Neutrophil (primary cell): ENCODE measurements around the gene SLC5A2.
"Not testable (repeated sequence)": the region's sequence is repeated elsewhere in the genome, so short reads cannot be mapped to it uniquely, and the experiment has no call there.

Experiments
- H3K27ac ChIP-seq: fragments of 200-600 bp; sonication (generic); 2 replicates; pipeline ENCODE4 v1.5.1; 2016; ENCODE audit warnings: mild to moderate bottlenecking, moderate library complexity
- H3K27me3 ChIP-seq: fragments of 200-600 bp; sonication (generic); 2 replicates; pipeline ENCODE4 v1.6.0; 2016; ENCODE audit warnings: mild to moderate bottlenecking
- H3K36me3 ChIP-seq: fragments of 200-600 bp; sonication (generic); 2 replicates; pipeline ENCODE4 v1.5.1; 2017
- H3K4me1 ChIP-seq, 2 experiments: fragments of 200-600 bp in 1 of 2; sonication (generic) in 1 of 2; 1 replicate in 1 of 2; 2 replicates in 1 of 2; pipeline versions ENCODE4 v1.5.1 to v1.6.1; 2013 to 2016; ENCODE audit warnings: low read depth in 1 of 2, low read length in 1 of 2, mild to moderate bottlenecking in 1 of 2, moderate library complexity in 1 of 2; ENCODE audit not compliant: control insufficient read depth in 1 of 2, insufficient read depth in 1 of 2
- H3K4me3 ChIP-seq, 2 experiments: fragments of 200-600 bp in 1 of 2; sonication (generic) in 1 of 2; 1 replicate in 1 of 2; 2 replicates in 1 of 2; pipeline ENCODE4 v1.5.1; 2013 to 2016; ENCODE audit warnings: low read depth in 1 of 2, low read length in 1 of 2, mild to moderate bottlenecking in 1 of 2, moderate library complexity in 1 of 2
- H3K9me3 ChIP-seq: fragments of 200-600 bp; sonication (generic); 2 replicates; pipeline ENCODE4 v1.5.1; 2016
- TF ChIP-seq, protein P1 (sequence below): fragments of 200-600 bp; sonication (generic); IDR thresholded peaks from 2 replicates; pipeline ENCODE4 v1.5.1; 2016; ENCODE audit warnings: antibody characterized with exemption

The SLC5A2 gene

DNA sequence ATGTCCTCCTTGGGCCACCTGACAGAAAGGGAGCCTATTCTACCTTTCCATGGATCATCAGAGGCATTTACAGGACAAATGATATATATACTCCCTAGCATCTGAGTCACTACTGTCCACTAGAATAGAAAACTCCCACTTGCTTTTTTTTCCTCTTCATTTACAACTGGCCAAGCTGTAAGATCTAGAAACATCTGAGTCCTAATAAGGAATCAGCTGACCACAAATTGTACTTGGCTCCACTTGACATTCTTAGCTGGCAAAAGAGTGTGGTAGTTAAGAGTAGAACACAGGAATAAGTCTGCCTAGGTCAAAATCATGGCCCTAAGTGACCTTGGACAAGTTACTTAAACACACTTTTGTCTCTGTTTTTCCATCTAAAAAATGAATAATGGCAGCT, 20.1 kb downstream of the SLC5A2 start:
- TF ChIP-seq, protein P1, sequence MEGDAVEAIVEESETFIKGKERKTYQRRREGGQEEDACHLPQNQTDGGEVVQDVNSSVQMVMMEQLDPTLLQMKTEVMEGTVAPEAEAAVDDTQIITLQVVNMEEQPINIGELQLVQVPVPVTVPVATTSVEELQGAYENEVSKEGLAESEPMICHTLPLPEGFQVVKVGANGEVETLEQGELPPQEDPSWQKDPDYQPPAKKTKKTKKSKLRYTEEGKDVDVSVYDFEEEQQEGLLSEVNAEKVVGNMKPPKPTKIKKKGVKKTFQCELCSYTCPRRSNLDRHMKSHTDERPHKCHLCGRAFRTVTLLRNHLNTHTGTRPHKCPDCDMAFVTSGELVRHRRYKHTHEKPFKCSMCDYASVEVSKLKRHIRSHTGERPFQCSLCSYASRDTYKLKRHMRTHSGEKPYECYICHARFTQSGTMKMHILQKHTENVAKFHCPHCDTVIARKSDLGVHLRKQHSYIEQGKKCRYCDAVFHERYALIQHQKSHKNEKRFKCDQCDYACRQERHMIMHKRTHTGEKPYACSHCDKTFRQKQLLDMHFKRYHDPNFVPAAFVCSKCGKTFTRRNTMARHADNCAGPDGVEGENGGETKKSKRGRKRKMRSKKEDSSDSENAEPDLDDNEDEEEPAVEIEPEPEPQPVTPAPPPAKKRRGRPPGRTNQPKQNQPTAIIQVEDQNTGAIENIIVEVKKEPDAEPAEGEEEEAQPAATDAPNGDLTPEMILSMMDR = no peak

DNA sequence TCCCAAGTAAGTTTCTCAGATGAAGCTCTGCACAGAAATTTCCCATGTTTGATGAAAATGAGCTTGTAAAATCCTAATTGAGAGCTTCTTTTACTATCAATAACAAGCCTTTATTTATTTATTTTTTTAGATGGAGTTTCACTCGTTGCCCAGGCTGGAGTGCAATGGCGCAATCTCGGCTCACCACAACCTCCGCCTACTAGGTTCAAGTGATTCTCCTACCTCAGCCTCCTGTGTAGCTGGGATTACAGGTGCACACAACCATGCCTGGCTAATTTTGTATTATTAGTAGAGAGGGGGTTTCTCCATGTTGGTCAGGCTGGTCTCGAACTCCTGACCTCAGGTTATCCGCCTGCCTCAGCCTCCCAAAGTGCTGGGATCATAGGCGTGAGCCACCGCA, 20.6 kb downstream of the SLC5A2 start:
- H3K4me3 ChIP-seq, H3K27me3 ChIP-seq, H3K9me3 ChIP-seq, H3K27ac ChIP-seq: not testable (repeated sequence)
- H3K4me1 ChIP-seq = peaks cover 10 to 13% of the 10 kb centered on the region in 2 experiments
- peaks cover 20% of the 10 kb centered on the region for H3K36me3 ChIP-seq

More for the DNA sequence above, 20.1 kb downstream of the SLC5A2 start:
- no peaks in the 10 kb centered on the region for H3K9me3 ChIP-seq
- no peak overlapping the region for H3K27ac ChIP-seq
- H3K36me3 ChIP-seq = peaks cover 26% of the 10 kb centered on the region
- H3K27me3 ChIP-seq = no peaks in the 10 kb centered on the region
- H3K4me1 ChIP-seq = peaks cover 10 to 11% of the 10 kb centered on the region in 2 experiments
- H3K4me3 ChIP-seq = no peak overlapping the region

DNA sequence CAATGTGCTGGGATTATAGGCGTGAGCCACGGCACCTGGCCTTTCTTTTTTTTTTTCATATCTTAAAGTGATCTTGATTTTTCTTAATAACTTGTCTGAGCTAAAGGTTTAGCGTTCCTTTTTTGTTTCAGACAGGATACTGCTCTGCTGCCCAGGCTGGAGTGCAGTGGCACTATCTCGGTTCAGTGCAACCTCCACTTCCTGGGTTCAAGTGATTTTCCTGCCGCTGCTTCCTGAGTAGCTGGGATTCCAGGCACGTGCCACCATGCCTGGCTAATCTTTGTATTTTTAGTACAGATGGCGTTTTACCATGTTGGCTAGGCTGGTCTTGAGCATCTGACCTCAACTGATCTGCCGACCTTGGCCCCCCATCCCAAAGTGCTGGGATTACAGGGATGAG, 21.2 kb downstream of the SLC5A2 start:
- Histone ChIP-seq H3K36me3 (peaks cover 14% of the 10 kb centered on the region), H3K27ac (no peak overlapping the region), H3K4me1 (peaks cover 15 to 19% of the 10 kb centered on the region in 2 experiments), H3K4me3 (no peak overlapping the region), H3K9me3 (no peaks in the 10 kb centered on the region), H3K27me3 (no peaks in the 10 kb centered on the region)
- TF ChIP-seq, protein P1 = no peak

DNA sequence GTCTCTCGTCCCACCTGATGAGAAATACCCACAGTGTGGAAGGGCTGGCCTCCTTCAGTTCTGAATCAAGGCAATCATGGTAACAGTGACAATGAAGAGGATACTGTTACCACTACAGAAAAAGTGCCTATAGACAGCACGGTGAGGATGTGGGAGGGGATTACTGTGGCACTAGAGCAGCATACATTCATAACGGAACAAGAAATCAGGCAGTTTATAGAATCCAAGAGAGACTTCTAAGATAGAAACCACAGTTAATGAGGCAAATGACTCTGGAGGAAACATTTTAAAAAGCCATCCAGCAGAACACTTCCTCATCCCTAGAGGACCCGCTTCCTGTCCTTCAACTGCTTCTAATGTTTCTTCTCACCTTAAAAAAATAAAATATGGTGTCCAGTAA, 22.6 kb downstream of the SLC5A2 start:
- H3K9me3 ChIP-seq = no peaks in the 10 kb centered on the region
- no peaks in the 10 kb centered on the region for H3K27me3 ChIP-seq
- no peak overlapping the region for H3K4me3 ChIP-seq
- TF ChIP-seq, protein P1 = no peak
- H3K4me1 ChIP-seq = peaks cover 15 to 20% of the 10 kb centered on the region in 2 experiments
- peaks cover 2% of the 10 kb centered on the region for H3K36me3 ChIP-seq
- no peak overlapping the region for H3K27ac ChIP-seq

DNA sequence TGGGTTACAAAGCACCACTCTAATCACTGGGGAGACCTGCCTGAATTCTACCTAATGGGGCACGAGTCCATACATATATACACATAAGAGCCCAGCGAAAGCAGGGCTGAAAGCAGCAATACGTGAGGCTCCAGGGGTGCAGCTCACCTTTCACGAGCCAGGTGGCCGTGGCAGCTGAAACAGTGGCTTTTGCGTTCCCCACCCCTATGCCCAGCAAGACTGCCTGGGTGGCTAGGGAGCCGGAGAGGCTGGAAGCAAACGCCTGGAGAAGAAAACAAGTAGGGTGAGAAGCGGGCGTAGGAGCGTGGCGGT, 24.6 kb downstream of the SLC5A2 start:
- Histone ChIP-seq H3K4me1 (peaks cover 15 to 20% of the 10 kb centered on the region in 2 experiments), H3K4me3 (peak overlapping the region; percentile 80), H3K27me3 (no peaks in the 10 kb centered on the region), H3K36me3 (no peaks in the 10 kb centered on the region), H3K27ac (peak overlapping the region; percentile 75), H3K9me3 (no peaks in the 10 kb centered on the region)
- TF ChIP-seq, protein P1 = no peak

DNA sequence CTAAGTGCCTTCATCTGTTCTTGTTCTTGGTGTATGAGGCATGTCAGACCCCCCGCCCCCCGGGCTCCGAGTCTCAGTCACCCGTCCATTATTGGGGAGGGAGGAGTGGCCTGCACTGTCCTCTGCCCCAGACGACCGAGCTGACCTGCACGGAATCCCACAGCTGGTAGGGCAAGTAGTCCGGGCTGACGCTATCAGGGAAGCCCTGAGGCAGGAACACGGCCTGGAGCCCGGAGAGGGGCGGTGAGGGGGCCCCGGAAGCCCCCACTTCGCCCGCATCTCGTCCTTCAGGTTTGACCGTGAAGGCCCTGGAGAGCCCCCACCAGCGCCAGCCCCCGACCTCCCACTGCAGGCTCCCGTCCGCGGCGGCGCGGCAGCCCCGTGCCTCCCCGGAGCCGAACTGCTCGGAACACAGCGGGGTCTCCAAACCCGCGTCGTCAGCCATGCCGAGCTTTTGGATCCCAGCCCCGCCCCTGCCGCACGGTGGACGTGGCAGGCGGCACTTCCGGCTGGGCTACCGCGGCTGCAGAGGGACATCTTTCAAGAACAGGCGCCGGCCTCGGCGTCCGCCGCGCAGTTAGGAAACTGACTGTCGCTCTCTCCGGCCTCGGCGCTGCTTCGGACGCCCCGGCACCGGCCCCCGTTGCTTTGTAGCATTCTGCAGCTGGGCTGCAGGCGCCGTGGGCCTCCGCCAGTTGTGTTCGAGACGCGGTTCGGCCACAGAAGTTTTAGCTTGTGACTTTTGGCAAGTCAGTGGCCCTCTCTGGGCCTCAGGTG, 25.2 kb downstream of the SLC5A2 start, which contains the start of gene RUSF1:
RUSF1 (minus strand) TSS at position 463 of the 777 bp plus-strand sequence; CDS start at position 445, 18 bp downstream.
- Histone ChIP-seq H3K4me1 (peaks cover 15 to 20% of the 10 kb centered on the region in 2 experiments), H3K4me3 (peak within 1 kb of the TSS; percentile 80), H3K27me3 (no peaks in the 10 kb centered on the region), H3K9me3 (no peaks in the 10 kb centered on the region), H3K36me3 (no peaks in the 10 kb centered on the region), H3K27ac (peak within 1 kb of the TSS; percentile 75)
- TF ChIP-seq, protein P1 = no peak
